HG03439 (cell line): ENCODE results near the gene LRBA.
"Not testable (repeated sequence)": the region's sequence is repeated elsewhere in the genome, so short reads cannot be mapped to it uniquely, and the experiment has no call there.

Source experiments
- ATAC-seq: cut with Tn5 transposase; IDR thresholded peaks from one replicate; pipeline ENCODE4 v1.9.1; 2021; ENCODE audit warnings: mild to moderate bottlenecking, moderate library complexity; ENCODE audit not compliant: unreplicated experiment

Gene LRBA

GRCh38 chr4:150389896-150390530 lies 625.1 kb downstream of the LRBA start:
- no peak for ATAC-seq

- ATAC-seq: no peak
Measured at GRCh38 chr4:150387981-150388380, 627.1 kb downstream of the LRBA start.

- ATAC-seq: not testable (repeated sequence)
Measured at GRCh38 chr4:150386415-150386814, 628.7 kb downstream of the LRBA start.

GRCh38 chr4:150385606-150386005 lies 629.5 kb downstream of the LRBA start:
- no peak for ATAC-seq

GRCh38 chr4:150384249-150384648 lies 630.8 kb downstream of the LRBA start:
- ATAC-seq: no peak

GRCh38 chr4:150382028-150382427 lies 633.1 kb downstream of the LRBA start:
- ATAC-seq: no peak

GRCh38 chr4:150381609-150382008 lies 633.5 kb downstream of the LRBA start:
- ATAC-seq: no peak

GRCh38 chr4:150381036-150381435 lies 634.0 kb downstream of the LRBA start:
- ATAC-seq: no peak

GRCh38 chr4:150379454-150379853 lies 635.6 kb downstream of the LRBA start:
- no peak for ATAC-seq

- no peak for ATAC-seq
Measured at GRCh38 chr4:150375025-150375424, 640.1 kb downstream of the LRBA start.

GRCh38 chr4:150371869-150372268 lies 643.2 kb downstream of the LRBA start:
- no peak for ATAC-seq

GRCh38 chr4:150369434-150370380 lies 645.4 kb downstream of the LRBA start:
- no peak for ATAC-seq

- ATAC-seq: no peak
Measured at GRCh38 chr4:150368667-150369066, 646.4 kb downstream of the LRBA start.

GRCh38 chr4:150367326-150367725 lies 647.8 kb downstream of the LRBA start:
- ATAC-seq: no peak

- ATAC-seq: no peak
Measured at GRCh38 chr4:150366487-150366999, 648.5 kb downstream of the LRBA start.

GRCh38 chr4:150363721-150364688 lies 651.1 kb downstream of the LRBA start:
- ATAC-seq: no peak

GRCh38 chr4:150358691-150359090 lies 656.4 kb downstream of the LRBA start:
- ATAC-seq: no peak

GRCh38 chr4:150357829-150358228 lies 657.3 kb downstream of the LRBA start:
- ATAC-seq: no peak

GRCh38 chr4:150355858-150356455 lies 659.1 kb downstream of the LRBA start:
- no peak for ATAC-seq

- no peak for ATAC-seq
Measured at GRCh38 chr4:150355418-150355817, 659.7 kb downstream of the LRBA start.
